GM21576 (cell line): ENCODE measurements around the gene SEC11A.
"Not testable (repeated sequence)": the region's sequence is repeated elsewhere in the genome, so short reads cannot be mapped to it uniquely, and the experiment has no call there.

Experiments used
- ATAC-seq: cut with Tn5 transposase; IDR thresholded peaks from one replicate; pipeline ENCODE4 v1.9.1; 2021; ENCODE audit warnings: mild to moderate bottlenecking, moderate library complexity; ENCODE audit not compliant: unreplicated experiment

Gene SEC11A

GRCh38 chr15:84740691-84741090 lies 24.8 kb upstream of the SEC11A start:
- no peak for ATAC-seq

- ATAC-seq, result no peak
These were observed 21.1 kb upstream of the SEC11A start for GRCh38 chr15:84737005-84737404.

GRCh38 chr15:84736375-84736774 lies 20.4 kb upstream of the SEC11A start:
- peak; percentile 67 for ATAC-seq

GRCh38 chr15:84735480-84736061 lies 19.6 kb upstream of the SEC11A start:
- ATAC-seq, result peak; percentile 22

- peak; percentile 57 for ATAC-seq
These were observed 19.0 kb upstream of the SEC11A start for GRCh38 chr15:84734794-84735479.

- no peak for ATAC-seq
These were observed 15.8 kb upstream of the SEC11A start for GRCh38 chr15:84731774-84732173.

GRCh38 chr15:84727429-84727828 lies 11.5 kb upstream of the SEC11A start:
- ATAC-seq, result no peak

GRCh38 chr15:84725001-84725491 lies 9.1 kb upstream of the SEC11A start:
- ATAC-seq, result peak; percentile 73

- no peak for ATAC-seq
These were observed 6.7 kb upstream of the SEC11A start for GRCh38 chr15:84722628-84723027.

- ATAC-seq, result no peak
These were observed 5.4 kb upstream of the SEC11A start for GRCh38 chr15:84721371-84721770.

GRCh38 chr15:84715441-84716035 lies 401 bp downstream of the SEC11A start:
- ATAC-seq, result no peak

- no peak for ATAC-seq
These were observed 1.1 kb downstream of the SEC11A start for GRCh38 chr15:84714821-84715220.

- no peak for ATAC-seq
These were observed 1.6 kb downstream of the SEC11A start for GRCh38 chr15:84714372-84714771.

- no peak for ATAC-seq
These were observed 12.1 kb downstream of the SEC11A start for GRCh38 chr15:84703808-84704207.

- no peak for ATAC-seq
These were observed 12.9 kb downstream of the SEC11A start for GRCh38 chr15:84702961-84703482.

GRCh38 chr15:84699538-84700191 lies 16.3 kb downstream of the SEC11A start:
- ATAC-seq, result no peak

- ATAC-seq, result no peak
These were observed 18.5 kb downstream of the SEC11A start for GRCh38 chr15:84697236-84697990.

- ATAC-seq, result no peak
These were observed 19.2 kb downstream of the SEC11A start for GRCh38 chr15:84696757-84697156.

GRCh38 chr15:84690342-84690741 lies 25.6 kb downstream of the SEC11A start:
- ATAC-seq, result no peak

- ATAC-seq, result no peak
These were observed 26.1 kb downstream of the SEC11A start for GRCh38 chr15:84689858-84690257.

GRCh38 chr15:84686446-84686845 lies 29.5 kb downstream of the SEC11A start:
- not testable (repeated sequence) for ATAC-seq
